Panc1 (cell line): ENCODE measurements around the gene GNAT3. TPM values are rescaled to one million over a fixed set of nuclear protein-coding genes. Genes with fewer than 3 reads are reported as not detected.

ENCODE experiments used
- ATAC-seq: fragments of 200-7000 bp; cut with Tn5 transposase; 2 replicates; pipeline ENCODE4 v1.9.1; 2020; ENCODE audit warnings: mild to moderate bottlenecking, moderate library complexity
- BruUV-seq: library from RNA; stranded (reverse); fragments of 400-500 nt; replicated peaks from 2 replicates; lab custom pipeline; 2021; lab: Mats Ljungman, UMichigan
- CTCF ChIA-PET: fragments of 300-600 bp; sonication (Branson Sonifier 250); formaldehyde crosslinking; loops from one replicate; lab custom pipeline; 2022; ENCODE audit warnings: antibody characterized with exemption; lab: Charles Lee
- POLR2A ChIA-PET: fragments of 300-600 bp; sonication (Branson Sonifier 250); formaldehyde crosslinking; loops from one replicate; lab custom pipeline; 2022; ENCODE audit warnings: antibody characterized with exemption; lab: Charles Lee
- DNase-seq: peaks from one replicate; pipeline ENCODE4 v3.0.0-alpha.2; 2010; ENCODE audit warnings: low read depth, low spot score
- H3K27ac ChIP-seq: 2 replicates; pipeline ENCODE4 v1.5.1; 2011; ENCODE audit warnings: mild to moderate bottlenecking, low read length, inconsistent platforms
- H3K27me3 ChIP-seq: fragments of 200-500 bp; sonication (Bioruptor generic); 2 replicates; pipeline ENCODE4 v1.6.0; 2014; ENCODE audit warnings: low read length, inconsistent platforms; ENCODE audit not compliant: control insufficient read depth, insufficient read depth
- H3K36me3 ChIP-seq: fragments of 200-500 bp; sonication (Bioruptor generic); 2 replicates; pipeline ENCODE4 v1.5.1; 2014; ENCODE audit warnings: inconsistent platforms, mild to moderate bottlenecking, low read length, moderate library complexity; ENCODE audit not compliant: control insufficient read depth, insufficient read depth
- H3K4me1 ChIP-seq: 2 replicates; pipeline ENCODE4 v1.5.1; 2011; ENCODE audit warnings: inconsistent platforms, mild to moderate bottlenecking, low read length, moderate library complexity; ENCODE audit not compliant: control insufficient read depth, insufficient read depth
- H3K4me3 ChIP-seq, 2 experiments: 2 replicates each; pipeline ENCODE4 v1.5.1; 2011 to 2012; ENCODE audit warnings: low read depth in 2 of 2, low read length in 2 of 2, mild to moderate bottlenecking in 2 of 2, inconsistent platforms in 1 of 2, moderate library complexity in 1 of 2
- H3K9me3 ChIP-seq: fragments of 200-500 bp; sonication (Bioruptor generic); 2 replicates; pipeline ENCODE4 v1.5.1; 2014; ENCODE audit warnings: low read depth, mild to moderate bottlenecking, inconsistent platforms, low read length, moderate library complexity; ENCODE audit not compliant: control insufficient read depth, insufficient read depth
- POLR2AphosphoS5 ChIP-seq: IDR thresholded peaks from 2 replicates; pipeline ENCODE4 v1.6.1; 2012; ENCODE audit warnings: mild to moderate bottlenecking, low read depth, low read length, moderate library complexity
- REST ChIP-seq, 2 experiments: IDR thresholded peaks; 2 replicates each; pipeline ENCODE4 v1.6.1; 2011 to 2012; ENCODE audit warnings: low read depth in 2 of 2, control low read depth in 1 of 2, low read length in 1 of 2, mild to moderate bottlenecking in 1 of 2, moderate library complexity in 1 of 2; ENCODE audit not compliant: insufficient read depth in 1 of 2
- SIN3A ChIP-seq: IDR thresholded peaks from 2 replicates; pipeline ENCODE4 v1.6.1; 2012; ENCODE audit warnings: low read depth, mild to moderate bottlenecking, low read length, moderate library complexity, borderline replicate concordance; ENCODE audit not compliant: insufficient read depth
- TCF7L2 ChIP-seq: IDR thresholded peaks from 2 replicates; pipeline ENCODE4 v1.6.1; 2011; ENCODE audit warnings: mild to moderate bottlenecking, low read depth, low read length, inconsistent platforms
- in situ Hi-C: cut with HindIII; loops from 2 replicates; pipeline ENCODE4 v1.10.0; 2016; ENCODE audit warnings: low sequenced_read_pairs, low pct_unique_long_range_greater_than_20kb
- intact Hi-C: fragments of 100-400 bp; cut with micrococcal nuclease; formaldehyde crosslinking; loops from one replicate; pipeline ENCODE4 v1.10.0; 2022; ENCODE audit not compliant: unreplicated experiment
- total RNA-seq: library from RNA; stranded (reverse); gene quantifications from one replicate; pipeline ENCODE4 v1.2.1, GENCODE V29; 2021; ENCODE audit not compliant: unreplicated experiment
- TF ChIP-seq, protein P1 (sequence below): fragments of 450-650 bp; IDR thresholded peaks from 2 replicates; pipeline ENCODE4 v1.5.1; 2017; ENCODE audit warnings: mild to moderate bottlenecking

Gene GNAT3
- total RNA-seq, 1 experiment from 2014 or later, result not detected

- BruUV-seq, result no TSS peak
- Histone ChIP-seq H3K9me3 (no peaks in the 10 kb centered on the region), H3K27me3 (no peaks in the 10 kb centered on the region), H3K4me1 (no peaks in the 10 kb centered on the region), H3K36me3 (no peaks in the 10 kb centered on the region), H3K27ac (no peak overlapping the region), H3K4me3 (no peak overlapping the region)
- TF ChIP-seq REST (IDR thresholded peaks at IDR 0.05; ENCODE audit: insufficient read depth in 1 of 2, low read depth in 2 of 2, low read length in 1 of 2) (no peak), POLR2AphosphoS5 (no peak), SIN3A (no peak), TCF7L2 (no peak)
- TF ChIP-seq, protein P1, sequence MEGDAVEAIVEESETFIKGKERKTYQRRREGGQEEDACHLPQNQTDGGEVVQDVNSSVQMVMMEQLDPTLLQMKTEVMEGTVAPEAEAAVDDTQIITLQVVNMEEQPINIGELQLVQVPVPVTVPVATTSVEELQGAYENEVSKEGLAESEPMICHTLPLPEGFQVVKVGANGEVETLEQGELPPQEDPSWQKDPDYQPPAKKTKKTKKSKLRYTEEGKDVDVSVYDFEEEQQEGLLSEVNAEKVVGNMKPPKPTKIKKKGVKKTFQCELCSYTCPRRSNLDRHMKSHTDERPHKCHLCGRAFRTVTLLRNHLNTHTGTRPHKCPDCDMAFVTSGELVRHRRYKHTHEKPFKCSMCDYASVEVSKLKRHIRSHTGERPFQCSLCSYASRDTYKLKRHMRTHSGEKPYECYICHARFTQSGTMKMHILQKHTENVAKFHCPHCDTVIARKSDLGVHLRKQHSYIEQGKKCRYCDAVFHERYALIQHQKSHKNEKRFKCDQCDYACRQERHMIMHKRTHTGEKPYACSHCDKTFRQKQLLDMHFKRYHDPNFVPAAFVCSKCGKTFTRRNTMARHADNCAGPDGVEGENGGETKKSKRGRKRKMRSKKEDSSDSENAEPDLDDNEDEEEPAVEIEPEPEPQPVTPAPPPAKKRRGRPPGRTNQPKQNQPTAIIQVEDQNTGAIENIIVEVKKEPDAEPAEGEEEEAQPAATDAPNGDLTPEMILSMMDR, result no peak
- ChIA-PET CTCF (no interaction called here), POLR2A (no interaction called here)
- no peak for DNase-seq
- intact Hi-C loops (no loop called here), in situ Hi-C loops (no loop called here)
- ATAC-seq, result no peak
These were observed 24.6 kb upstream of the GNAT3 start for GRCh38 chr7:80536426-80536825.

GRCh38 chr7:80533287-80533686, 21.4 kb upstream of the GNAT3 start:
- intact Hi-C loops, result no loop called here

More at GRCh38 chr7:80533287-80533686, 21.4 kb upstream of the GNAT3 start:
- DNase-seq, result no peak
- BruUV-seq, result no TSS peak
- no peaks in the 10 kb centered on the region for H3K36me3 ChIP-seq
- TF ChIP-seq, protein P1, result no peak
- no peak for TF ChIP-seq TCF7L2
- TF ChIP-seq SIN3A, result no peak
- no peak for TF ChIP-seq REST (IDR thresholded peaks at IDR 0.05; ENCODE audit: insufficient read depth in 1 of 2, low read depth in 2 of 2, low read length in 1 of 2)
- no peak for TF ChIP-seq POLR2AphosphoS5
- no peak for ATAC-seq
- ChIA-PET POLR2A (no interaction called here), CTCF (no interaction called here)
- no peak overlapping the region for H3K27ac ChIP-seq
- in situ Hi-C loops, result no loop called here
- H3K4me3 ChIP-seq, result no peak overlapping the region
- no peaks in the 10 kb centered on the region for H3K9me3 ChIP-seq
- H3K4me1 ChIP-seq, result no peaks in the 10 kb centered on the region
- H3K27me3 ChIP-seq, result no peaks in the 10 kb centered on the region
